ENCODE measurements around the gene CCL28.

Gene CCL28

DNA sequence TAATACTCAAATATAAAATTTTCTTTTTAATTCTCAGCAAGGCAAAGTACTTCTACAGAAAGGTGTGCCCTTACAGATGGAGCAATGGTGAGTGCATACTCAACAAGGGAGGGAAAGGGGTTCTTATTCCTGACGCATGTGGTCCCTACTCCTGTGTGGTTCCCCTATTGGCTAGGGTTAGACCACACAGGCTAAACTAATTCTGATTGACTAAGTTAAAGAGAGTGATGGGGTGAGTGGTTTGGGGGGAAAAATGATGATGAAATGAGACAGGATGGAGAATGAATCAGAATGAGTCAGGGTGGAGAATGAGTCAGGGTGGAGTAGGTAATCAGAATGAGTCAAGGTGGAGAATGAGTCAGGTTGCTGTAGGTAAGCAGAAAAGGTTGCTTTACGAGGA lies 76.0 kb downstream of the CCL28 start:
- in situ Hi-C loops (cut with HindIII; ENCODE audit: low pct_ligation_motif_present, low sequenced_read_pairs): no loop called here
- H3K27ac ChIP-seq: no peak overlapping the region
- no peaks in the 10 kb centered on the region for H3K36me3 ChIP-seq (replicated peaks)
- no peak overlapping the region for H3K4me3 ChIP-seq (ENCODE audit: low read depth, low read length)
- H3K27me3 ChIP-seq (replicated peaks): no peaks in the 10 kb centered on the region
- no peak for TF ChIP-seq CTCF (IDR thresholded peaks at IDR 0.05; ENCODE audit: low read depth, low read length, missing control alignments)
- DNase-seq: no peak

GRCh38 chr5:43335681-43336080 lies 76.5 kb downstream of the CCL28 start:
- no peak for TF ChIP-seq CTCF (IDR thresholded peaks at IDR 0.05; ENCODE audit: low read depth, low read length, missing control alignments)
- DNase-seq: no peak
- no peaks in the 10 kb centered on the region for H3K27me3 ChIP-seq (replicated peaks)
- no peak overlapping the region for H3K4me3 ChIP-seq (ENCODE audit: low read depth, low read length)
- no peak overlapping the region for H3K27ac ChIP-seq
- H3K36me3 ChIP-seq (replicated peaks): no peaks in the 10 kb centered on the region
- in situ Hi-C loops (cut with HindIII; ENCODE audit: low pct_ligation_motif_present, low sequenced_read_pairs): no loop called here

GRCh38 chr5:43332401-43332800 lies 79.8 kb downstream of the CCL28 start:
- H3K27me3 ChIP-seq (replicated peaks): no peaks in the 10 kb centered on the region
- in situ Hi-C loops (cut with HindIII; ENCODE audit: low pct_ligation_motif_present, low sequenced_read_pairs): no loop called here
- no peak for DNase-seq
- H3K4me3 ChIP-seq (ENCODE audit: low read depth, low read length): no peak overlapping the region
- no peak for TF ChIP-seq CTCF (IDR thresholded peaks at IDR 0.05; ENCODE audit: low read depth, low read length, missing control alignments)
- H3K36me3 ChIP-seq (replicated peaks): no peaks in the 10 kb centered on the region
- H3K27ac ChIP-seq: no peak overlapping the region
